Thyroid gland (tissue), 4 donors: ENCODE data around the gene COQ2. TPM values are rescaled to one million over a fixed set of nuclear protein-coding genes. Genes with fewer than 3 reads are reported as not detected.

Experiments used
- DNase-seq, 2 donors: peaks; one replicate each; pipeline ENCODE4 v3.0.0-alpha.2; 2019
- H3K27ac ChIP-seq, 3 donors: fragments of 200-600 bp; sonication (generic); 1 replicate in 2 of 3; 2 replicates in 1 of 3; pipeline ENCODE4 v1.5.1; 2016 to 2019; ENCODE audit warnings: mild to moderate bottlenecking in 1 of 3, moderate library complexity in 1 of 3
- H3K27me3 ChIP-seq: fragments of 200-600 bp; sonication (generic); one replicate; pipeline ENCODE4 v1.5.1; 2019
- H3K36me3 ChIP-seq, 2 donors: fragments of 200-600 bp; sonication (generic); one replicate each; pipeline ENCODE4 v1.5.1; 2016 to 2019
- H3K4me1 ChIP-seq, 2 donors: fragments of 200-600 bp; sonication (generic); one replicate each; pipeline ENCODE4 v1.5.1; 2017 to 2019
- H3K4me3 ChIP-seq, 3 donors: fragments of 200-600 bp; sonication (generic); replicated peaks in 1 of 3; 1 replicate in 2 of 3; 2 replicates in 1 of 3; pipeline ENCODE4 v1.5.1; 2016; ENCODE audit warnings: mild to moderate bottlenecking in 1 of 3
- H3K9me3 ChIP-seq: fragments of 200-600 bp; sonication (generic); one replicate; pipeline ENCODE4 v1.5.1; 2017
- CTCF ChIP-seq, 6 experiments: fragments of 200-600 bp in 3 of 6; fragments of 450-650 bp in 3 of 6; sonication (generic) in 3 of 6; IDR thresholded peaks; one replicate each; pipeline ENCODE4 v1.5.1; 2016 to 2019; ENCODE audit warnings: antibody characterized with exemption in 6 of 6, mild to moderate bottlenecking in 2 of 6, inconsistent platforms in 1 of 6, moderate library complexity in 1 of 6
- POLR2A ChIP-seq, 2 donors: fragments of 450-650 bp; IDR thresholded peaks; one replicate each; pipeline ENCODE4 v1.6.1; 2017; ENCODE audit warnings: antibody characterized with exemption in 2 of 2, mild to moderate bottlenecking in 2 of 2, moderate library complexity in 1 of 2
- WGBS, 2 donors: methylation state at CpG; one replicate each; pipeline ENCODE4 v1.1.5; 2017; 5-methylcytosine and 5-hydroxymethylcytosine counted together
- intact Hi-C: fragments of 100-400 bp; cut with DNase I; formaldehyde crosslinking; loops from one replicate; pipeline ENCODE4 v1.15.1; 2023
- total RNA-seq, 4 donors: library from RNA; depleted of rRNA; stranded (reverse); fragments of >200 nt; gene quantifications; one replicate each; pipeline ENCODE4 v1.2.3, GENCODE V29; 2016

The COQ2 gene
- total RNA-seq, 4 donors from 2014 or later = 6.0 to 29.1 (median 14.0) TPM

- H3K9me3 ChIP-seq = no peaks in the 10 kb centered on the region
- H3K27ac ChIP-seq = no peak overlapping the region
- H3K4me1 ChIP-seq = no peaks in the 10 kb centered on the region
- DNase-seq = no peak
- intact Hi-C loops = no loop called here
- no peak for TF ChIP-seq CTCF (IDR thresholded peaks at IDR 0.05)
- TF ChIP-seq POLR2A (IDR thresholded peaks at IDR 0.05) = no peak
- H3K4me3 ChIP-seq = no peak overlapping the region
- 68 to 88% methylated on average over 1 of the region's 1 CpG for WGBS, 2 donors
- H3K27me3 ChIP-seq = no peaks in the 10 kb centered on the region
- no peaks in the 10 kb centered on the region for H3K36me3 ChIP-seq
Measured at GRCh38 chr4:83232082-83232481, 52.5 kb downstream of the COQ2 start.

- DNase-seq = no peak
- intact Hi-C loops = no loop called here
- Histone ChIP-seq H3K27ac (no peak overlapping the region), H3K9me3 (no peaks in the 10 kb centered on the region), H3K4me3 (no peak overlapping the region), H3K27me3 (no peaks in the 10 kb centered on the region), H3K4me1 (no peaks in the 10 kb centered on the region), H3K36me3 (no peaks in the 10 kb centered on the region)
- TF ChIP-seq CTCF (IDR thresholded peaks at IDR 0.05) = no peak
- 75 to 88% methylated on average over 1 of the region's 1 CpG for WGBS, 2 donors
Measured at GRCh38 chr4:83231620-83232076, 53.0 kb downstream of the COQ2 start.

- DNase-seq = no peak
- Histone ChIP-seq H3K4me3 (no peak overlapping the region), H3K4me1 (no peaks in the 10 kb centered on the region), H3K9me3 (no peaks in the 10 kb centered on the region), H3K27me3 (no peaks in the 10 kb centered on the region), H3K36me3 (no peaks in the 10 kb centered on the region), H3K27ac (no peak overlapping the region)
- intact Hi-C loops = no loop called here
- no peak for TF ChIP-seq POLR2A (IDR thresholded peaks at IDR 0.05)
- TF ChIP-seq CTCF (IDR thresholded peaks at IDR 0.05) = no peak
- 79 to 85% methylated on average over 3 of the region's 3 CpGs for WGBS, 2 donors
Measured at GRCh38 chr4:83230928-83231327, 53.7 kb downstream of the COQ2 start.

GRCh38 chr4:83229791-83230190 is 54.8 kb downstream of the COQ2 start:
- DNase-seq = no peak
- Histone ChIP-seq H3K27ac (no peak overlapping the region), H3K9me3 (no peaks in the 10 kb centered on the region), H3K27me3 (no peaks in the 10 kb centered on the region), H3K4me3 (no peak overlapping the region), H3K4me1 (no peaks in the 10 kb centered on the region), H3K36me3 (no peaks in the 10 kb centered on the region)
- TF ChIP-seq POLR2A (IDR thresholded peaks at IDR 0.05) (no peak), CTCF (IDR thresholded peaks at IDR 0.05) (no peak)
- WGBS, 2 donors = 73 to 85% methylated on average over 3 of the region's 3 CpGs
- intact Hi-C loops = no loop called here

- H3K9me3 ChIP-seq = no peaks in the 10 kb centered on the region
- no peaks in the 10 kb centered on the region for H3K27me3 ChIP-seq
- no peaks in the 10 kb centered on the region for H3K4me1 ChIP-seq
- no peak overlapping the region for H3K27ac ChIP-seq
- intact Hi-C loops = no loop called here
- no peak for DNase-seq
- no peak for TF ChIP-seq CTCF (IDR thresholded peaks at IDR 0.05)
- TF ChIP-seq POLR2A (IDR thresholded peaks at IDR 0.05) = no peak
- no peak overlapping the region for H3K4me3 ChIP-seq
- WGBS, 2 donors = 98% methylated on average over 1 of the region's 1 CpG
- H3K36me3 ChIP-seq = no peaks in the 10 kb centered on the region
Measured at GRCh38 chr4:83228231-83228630, 56.4 kb downstream of the COQ2 start.
